ENCODE data around the gene PHACTR3. TPM values are rescaled to one million over a fixed set of nuclear protein-coding genes. Genes with fewer than 3 reads are reported as not detected.

The PHACTR3 gene
- total RNA-seq, 1 experiment from 2014 or later = not detected

DNA sequence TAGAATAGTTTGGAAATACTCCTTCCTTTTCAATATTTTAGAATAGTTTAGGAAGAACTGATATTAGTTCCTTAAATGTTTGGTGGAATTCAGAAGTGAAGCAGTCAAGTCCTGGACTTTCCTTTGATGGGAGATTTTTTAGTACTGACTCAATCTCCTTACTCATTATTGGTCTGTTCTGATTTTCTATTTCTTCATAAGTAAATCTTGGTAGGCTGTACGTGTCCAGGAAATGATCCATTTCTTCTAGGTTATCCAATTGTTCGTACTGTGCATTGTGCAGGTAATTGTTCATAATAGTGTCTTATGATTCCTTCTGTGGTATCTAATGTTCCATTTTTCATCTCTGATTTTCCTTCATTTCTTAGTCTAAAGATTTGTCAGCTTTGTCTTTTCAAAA is 190.2 kb downstream of the PHACTR3 start:
- ChIA-PET CTCF (no interaction called here), RAD21 (ENCODE audit: low non-redundant PET in 1 of 2, low total read pairs in 2 of 2, uncharacterized antibody in 2 of 2, unreplicated experiment in 2 of 2) (no interaction called here), POLR2A (no interaction called here)
- Histone ChIP-seq H4K20me1 (ENCODE audit: insufficient read depth) (no peaks in the 10 kb centered on the region), H3K4me3 (replicated peaks in 1 of 2; ENCODE audit: low read depth in 1 of 2, low read length in 2 of 2) (no peak overlapping the region), H2AFZ (ENCODE audit: low read depth, low read length, poor library complexity, severe bottlenecking) (no peak overlapping the region), H3K27me3 (ENCODE audit: insufficient read depth, low read length) (peaks cover 9% of the 10 kb centered on the region; the same call in 1 of the 2 replicates), H3K4me1 (ENCODE audit: control insufficient read depth in 1 of 2, insufficient read depth in 2 of 2, low read length in 2 of 2) (no peaks in the 10 kb centered on the region), H3K27ac (ENCODE audit: low read depth, low read length) (no peak overlapping the region), H3K9me2 (ENCODE audit: insufficient read depth) (no peaks in the 10 kb centered on the region), H3K9me3 (ENCODE audit: control insufficient read depth in 1 of 2, insufficient read depth in 1 of 2, low read depth in 1 of 2, low read length in 2 of 2) (no peaks in the 10 kb centered on the region; a peak in 1 of 4 replicates), H3K9ac (ENCODE audit: low read length) (no peak overlapping the region), H3K4me2 (ENCODE audit: low read length) (no peak overlapping the region), H3K36me3 (ENCODE audit: control insufficient read depth in 1 of 2, insufficient read depth in 2 of 2, low read length in 2 of 2) (no peaks in the 10 kb centered on the region), H3K79me2 (ENCODE audit: insufficient read depth, low read length) (no peaks in the 10 kb centered on the region)
- no peak for ATAC-seq
- TF ChIP-seq, protein P1, sequence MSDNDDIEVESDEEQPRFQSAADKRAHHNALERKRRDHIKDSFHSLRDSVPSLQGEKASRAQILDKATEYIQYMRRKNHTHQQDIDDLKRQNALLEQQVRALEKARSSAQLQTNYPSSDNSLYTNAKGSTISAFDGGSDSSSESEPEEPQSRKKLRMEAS (IDR thresholded peaks at IDR 0.05) = no peak
- no peak for TF ChIP-seq TCF7L2 (IDR thresholded peaks at IDR 0.05; ENCODE audit: borderline replicate concordance, extremely low read depth, insufficient read depth, insufficient read length)
- no peak for TF ChIP-seq POLR2AphosphoS5 (IDR thresholded peaks at IDR 0.05; ENCODE audit: low read depth, low read length)
- TF ChIP-seq ELF1 (IDR thresholded peaks at IDR 0.05; ENCODE audit: borderline replicate concordance, low read depth) = no peak
- TF ChIP-seq SP1 (IDR thresholded peaks at IDR 0.05; ENCODE audit: low read depth) = no peak
- no peak for DNase-seq (ENCODE audit: low read depth, low spot score)
- intact Hi-C loops (cut with micrococcal nuclease) = no loop called here
- BruUV-seq (replicated peaks) = no TSS peak

DNA sequence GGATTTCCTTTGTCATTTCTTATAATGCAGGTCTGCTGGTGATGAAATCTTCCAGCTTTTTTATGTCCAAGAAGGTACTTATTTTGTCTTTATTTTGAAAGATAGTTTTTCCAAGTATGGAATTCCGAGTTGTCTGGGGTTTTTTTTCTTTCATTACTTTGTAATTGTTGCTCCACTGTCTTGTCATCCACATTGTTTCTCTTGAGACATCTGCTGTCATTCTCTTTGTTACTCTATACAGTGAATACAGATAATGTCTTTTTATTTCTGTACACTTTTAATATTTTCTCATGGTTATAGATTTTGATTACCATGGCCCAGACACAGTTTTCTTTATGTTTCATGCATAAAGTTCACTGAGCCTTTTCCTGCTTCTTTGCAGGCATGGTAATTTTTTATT is 196.0 kb downstream of the PHACTR3 start:
- Histone ChIP-seq H3K4me1 (ENCODE audit: control insufficient read depth in 1 of 2, insufficient read depth in 2 of 2, low read length in 2 of 2) (no peaks in the 10 kb centered on the region), H3K4me2 (ENCODE audit: low read length) (no peak overlapping the region), H3K4me3 (replicated peaks in 1 of 2; ENCODE audit: low read depth in 1 of 2, low read length in 2 of 2) (no peak overlapping the region), H3K27ac (ENCODE audit: low read depth, low read length) (no peak overlapping the region), H3K27me3 (ENCODE audit: insufficient read depth, low read length) (no peaks in the 10 kb centered on the region; the same call in 1 of the 2 replicates), H2AFZ (ENCODE audit: low read depth, low read length, poor library complexity, severe bottlenecking) (no peak overlapping the region), H3K9me3 (ENCODE audit: control insufficient read depth in 1 of 2, insufficient read depth in 1 of 2, low read depth in 1 of 2, low read length in 2 of 2) (peaks cover 0 to 13% of the 10 kb centered on the region in 2 experiments; a peak in 1 of 4 replicates), H3K36me3 (ENCODE audit: control insufficient read depth in 1 of 2, insufficient read depth in 2 of 2, low read length in 2 of 2) (no peaks in the 10 kb centered on the region), H4K20me1 (ENCODE audit: insufficient read depth) (no peaks in the 10 kb centered on the region), H3K9me2 (ENCODE audit: insufficient read depth) (no peaks in the 10 kb centered on the region), H3K79me2 (ENCODE audit: insufficient read depth, low read length) (no peaks in the 10 kb centered on the region), H3K9ac (ENCODE audit: low read length) (no peak overlapping the region)
- DNase-seq (ENCODE audit: low read depth, low spot score) (no peak), ATAC-seq (no peak)
- POLR2A ChIA-PET = no interaction called here
- intact Hi-C loops (cut with micrococcal nuclease) = no loop called here
- RAD21 ChIA-PET (ENCODE audit: low non-redundant PET in 1 of 2, low total read pairs in 2 of 2, uncharacterized antibody in 2 of 2, unreplicated experiment in 2 of 2) = no interaction called here
- CTCF ChIA-PET = no interaction called here
- BruUV-seq (replicated peaks) = no TSS peak
- TF ChIP-seq EZH2 (IDR thresholded peaks at IDR 0.05) (no peak), FOSL1 (IDR thresholded peaks at IDR 0.05; ENCODE audit: low read depth) (no peak), RAD21 (IDR thresholded peaks at IDR 0.05; ENCODE audit: low read depth) (no peak), TCF7L2 (IDR thresholded peaks at IDR 0.05; ENCODE audit: borderline replicate concordance, extremely low read depth, insufficient read depth, insufficient read length) (no peak), CBX3 (IDR thresholded peaks at IDR 0.05; ENCODE audit: low read depth) (no peak), EZH2phosphoT487 (IDR thresholded peaks at IDR 0.05; ENCODE audit: borderline replicate concordance) (no peak), SRF (IDR thresholded peaks at IDR 0.05; ENCODE audit: low read depth) (no peak), ELF1 (IDR thresholded peaks at IDR 0.05; ENCODE audit: borderline replicate concordance, low read depth) (no peak), SIN3A (IDR thresholded peaks at IDR 0.05; ENCODE audit: low read depth) (no peak), ZFX (IDR thresholded peaks at IDR 0.05) (no peak), ATF3 (IDR thresholded peaks at IDR 0.05) (no peak), POLR2AphosphoS5 (IDR thresholded peaks at IDR 0.05; ENCODE audit: low read depth, low read length) (no peak), SP1 (IDR thresholded peaks at IDR 0.05; ENCODE audit: low read depth) (no peak), CTCF (IDR thresholded peaks at IDR 0.05 in 2 of 3, conservative IDR thresholded peaks at IDR 0.05 in 1 of 3; ENCODE audit: borderline replicate concordance in 1 of 3, insufficient read depth in 1 of 3, low read depth in 2 of 3, low read length in 2 of 3) (no peak), POLR2A (IDR thresholded peaks at IDR 0.05; ENCODE audit: borderline replicate concordance, extremely low read depth, insufficient read depth, insufficient read length) (no peak)

Measured in HCT116 (cell line).